Transverse colon (tissue), 4 donors: ENCODE measurements around the gene SCT. TPM values are rescaled to one million over a fixed set of nuclear protein-coding genes. Genes with fewer than 3 reads are reported as not detected.

Experiments
- DNase-seq: peaks from one replicate; pipeline ENCODE4 v3.0.0-alpha.2; 2019
- H3K27ac ChIP-seq, 4 donors: fragments of 200-600 bp; sonication (generic); 2 replicates each; pipeline ENCODE4 v1.5.1; 2016 to 2018; ENCODE audit warnings: inconsistent platforms in 4 of 4
- H3K27me3 ChIP-seq: fragments of 200-600 bp; sonication (generic); 2 replicates; pipeline ENCODE4 v1.5.1; 2017; ENCODE audit warnings: inconsistent platforms
- H3K36me3 ChIP-seq, 4 donors: fragments of 200-600 bp; sonication (generic); 2 replicates each; pipeline ENCODE4 v1.5.1; 2017 to 2019; ENCODE audit warnings: inconsistent platforms in 4 of 4
- H3K4me1 ChIP-seq, 4 donors: fragments of 200-600 bp; sonication (generic); 2 replicates each; pipeline ENCODE4 v1.5.1; 2017 to 2020; ENCODE audit warnings: inconsistent platforms in 4 of 4
- H3K4me3 ChIP-seq, 4 donors: fragments of 200-600 bp; sonication (generic); 1 replicate in 1 of 4; 2 replicates in 3 of 4; pipeline versions ENCODE4 v1.5.1 to v1.6.1; 2017 to 2019; ENCODE audit warnings: inconsistent platforms in 4 of 4
- H3K9me3 ChIP-seq, 2 donors: fragments of 200-600 bp; sonication (generic); 2 replicates each; pipeline ENCODE4 v1.5.1; 2017 to 2019; ENCODE audit warnings: inconsistent platforms in 2 of 2
- CTCF ChIP-seq, 5 experiments: fragments of 200-600 bp in 3 of 5; fragments of 450-650 bp in 2 of 5; sonication (generic) in 3 of 5; IDR thresholded peaks; 1 replicate in 2 of 5; 2 replicates in 3 of 5; pipeline ENCODE4 v1.5.1; 2016 to 2017; ENCODE audit warnings: antibody characterized with exemption in 5 of 5, inconsistent platforms in 3 of 5, mild to moderate bottlenecking in 2 of 5, moderate library complexity in 1 of 5
- EP300 ChIP-seq: sonication (generic); formaldehyde crosslinking; IDR thresholded peaks from one replicate; pipeline ENCODE4 v1.6.1; 2017; ENCODE audit warnings: antibody characterized with exemption, low read depth
- POLR2A ChIP-seq: fragments of 450-650 bp; IDR thresholded peaks from one replicate; pipeline ENCODE4 v1.6.1; 2016; ENCODE audit warnings: antibody characterized with exemption, mild to moderate bottlenecking, moderate library complexity
- POLR2AphosphoS5 ChIP-seq, 3 donors: sonication (generic); formaldehyde crosslinking; IDR thresholded peaks; one replicate each; pipeline ENCODE4 v1.6.1; 2016; ENCODE audit warnings: antibody characterized with exemption in 3 of 3
- WGBS, 2 donors: methylation state at CpG; one replicate each; pipeline ENCODE4 v1.1.5; 2018; ENCODE audit warnings: low coverage in 1 of 2; 5-methylcytosine and 5-hydroxymethylcytosine counted together
- in situ Hi-C, 4 donors: fragments of 200-750 bp; cut with MboI; loops; one replicate each; pipeline versions ENCODE4 v1.15.0 to v1.15.1; 2017; ENCODE audit warnings: low sequenced_read_pairs in 3 of 4, low pct_ligation_motif_present in 1 of 4, low pct_unique_long_range_greater_than_20kb in 1 of 4
- intact Hi-C: fragments of 100-400 bp; cut with DNase I; formaldehyde crosslinking; loops from one replicate; pipeline ENCODE4 v1.15.1; 2023; ENCODE audit warnings: low total_unique reads
- total RNA-seq, 4 donors: library from RNA; depleted of rRNA; stranded (reverse); fragments of >200 nt; gene quantifications; one replicate each; pipeline ENCODE4 v1.1.0, GENCODE V29; 2016

SCT gene
- total RNA-seq, 4 donors from 2014 or later = not detected

DNA sequence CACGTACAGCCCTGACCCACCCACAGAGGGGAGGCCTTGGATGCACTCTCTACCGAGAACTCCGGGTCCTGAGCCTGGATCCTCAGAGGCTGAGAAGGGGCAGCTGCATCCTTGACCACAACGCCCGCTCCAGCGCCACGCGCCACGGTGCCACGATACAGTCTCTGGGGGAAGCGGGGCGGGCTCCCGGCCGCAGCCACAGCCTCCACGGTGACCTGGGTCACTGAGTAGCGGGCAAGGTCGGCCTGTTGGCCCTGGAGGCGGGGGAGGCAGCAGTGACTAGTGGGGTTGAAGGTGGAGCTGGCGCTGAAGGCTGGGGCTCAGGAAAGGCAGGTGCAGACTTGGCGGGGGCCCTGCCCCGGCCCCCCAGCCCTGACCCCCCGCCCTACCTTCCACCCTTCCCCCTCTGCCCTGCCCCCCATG, 7.3 kb downstream of the SCT start:
- in situ Hi-C loops (no loop called here), intact Hi-C loops (no loop called here)
- TF ChIP-seq POLR2A (no peak), EP300 (no peak), CTCF (IDR thresholded peaks at IDR 0.05) (no peak)
- Histone ChIP-seq H3K4me3 (no peak overlapping the region), H3K9me3 (no peaks in the 10 kb centered on the region), H3K4me1 (peaks cover 7 to 20% (median 20%) of the 10 kb centered on the region in 4 donors), H3K27me3 (peaks cover under 1% of the 10 kb centered on the region), H3K36me3 (no peaks in the 10 kb centered on the region), H3K27ac (no peak overlapping the region)
- DNase-seq = no peak
- 89% methylated on average over 20 of the region's 22 CpGs; no CpG with 5 or more reads in 1 of the 2 donors for WGBS, 2 donors

DNA sequence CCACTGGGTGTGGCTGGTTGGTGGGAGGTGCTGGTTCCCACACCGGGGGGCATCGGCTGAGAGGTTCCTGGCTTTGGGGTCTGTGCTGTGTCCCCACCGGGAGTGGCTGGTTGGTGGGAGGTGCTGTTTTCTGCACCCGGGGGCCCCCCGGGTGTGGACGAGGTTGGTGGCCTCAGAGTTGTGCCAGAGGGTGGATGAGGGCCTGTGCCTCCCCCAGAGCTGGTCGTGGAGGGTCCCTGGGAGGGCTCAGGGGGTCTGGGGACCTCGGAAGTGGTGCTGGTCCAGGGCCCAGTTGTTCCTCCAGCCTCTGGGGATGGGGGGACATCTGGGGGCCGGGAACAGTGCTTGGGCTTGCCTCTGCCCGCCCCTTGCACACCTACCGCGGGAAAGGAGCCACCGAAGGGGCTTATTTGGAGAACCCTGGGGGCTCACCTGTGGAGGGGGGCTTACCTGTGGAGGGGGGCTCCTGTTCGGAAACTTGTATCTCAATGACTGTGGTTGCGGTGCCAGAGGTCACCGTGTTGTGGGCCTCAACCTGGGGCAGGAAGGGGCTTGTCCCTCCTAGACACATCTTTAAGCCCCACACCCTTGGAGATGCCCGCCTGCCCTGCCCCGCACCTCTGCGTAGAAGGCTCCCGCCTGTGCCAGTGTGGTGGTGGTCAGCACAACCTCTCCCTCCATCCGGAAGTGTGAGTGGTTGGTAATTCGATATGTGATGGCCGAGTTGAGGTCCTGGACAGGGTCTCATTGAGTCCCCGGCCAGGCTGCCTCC, 7.9 kb downstream of the SCT start:
- no peak for TF ChIP-seq EP300
- no peak for TF ChIP-seq POLR2AphosphoS5 (IDR thresholded peaks at IDR 0.05)
- TF ChIP-seq POLR2A = no peak
- no peak for TF ChIP-seq CTCF (IDR thresholded peaks at IDR 0.05)
- H3K4me3 ChIP-seq = no peak overlapping the region
- H3K36me3 ChIP-seq = no peaks in the 10 kb centered on the region
- in situ Hi-C loops = no loop called here
- 89% methylated on average over 23 of the region's 24 CpGs; no CpG with 5 or more reads in 1 of the 2 donors for WGBS, 2 donors
- H3K4me1 ChIP-seq = peaks cover 12 to 26% (median 26%) of the 10 kb centered on the region in 4 donors
- no peaks in the 10 kb centered on the region for H3K9me3 ChIP-seq
- no peak overlapping the region for H3K27ac ChIP-seq
- DNase-seq = no peak
- intact Hi-C loops = no loop called here
- no peaks in the 10 kb centered on the region for H3K27me3 ChIP-seq

GRCh38 chr11:617912-618682, 8.9 kb downstream of the SCT start:
- Histone ChIP-seq H3K27ac (no peak overlapping the region), H3K9me3 (no peaks in the 10 kb centered on the region), H3K4me1 (peaks cover 18 to 30% (median 28%) of the 10 kb centered on the region in 4 donors), H3K36me3 (no peaks in the 10 kb centered on the region), H3K4me3 (no peak overlapping the region), H3K27me3 (no peaks in the 10 kb centered on the region)
- DNase-seq = no peak
- TF ChIP-seq EP300 (no peak), CTCF (IDR thresholded peaks at IDR 0.05) (no peak), POLR2A (no peak), POLR2AphosphoS5 (IDR thresholded peaks at IDR 0.05) (no peak)
- in situ Hi-C loops = no loop called here
- 75 to 94% methylated on average over 2 to 25 of the region's 25 CpGs for WGBS, 2 donors
- intact Hi-C loops = no loop called here

GRCh38 chr11:617199-617911, 9.6 kb downstream of the SCT start:
- Histone ChIP-seq H3K36me3 (no peaks in the 10 kb centered on the region), H3K4me3 (no peak overlapping the region), H3K4me1 (peaks cover 20 to 38% (median 34%) of the 10 kb centered on the region in 4 donors), H3K27me3 (no peaks in the 10 kb centered on the region), H3K27ac (no peak overlapping the region), H3K9me3 (no peaks in the 10 kb centered on the region)
- WGBS, 2 donors = 83 to 95% methylated on average over 3 to 56 of the region's 57 CpGs
- in situ Hi-C loops = no loop called here
- DNase-seq = no peak
- no peak for TF ChIP-seq POLR2AphosphoS5 (IDR thresholded peaks at IDR 0.05)
- TF ChIP-seq POLR2A = no peak
- TF ChIP-seq EP300 = no peak
- no peak for TF ChIP-seq CTCF (IDR thresholded peaks at IDR 0.05)
- intact Hi-C loops = no loop called here
